GM12874 (cell line): ENCODE results near the gene ABCB11.

Source experiments
- TF ChIP-seq, protein P1 (sequence below): IDR thresholded peaks from 2 replicates; pipeline ENCODE4 v1.5.1; 2011; ENCODE audit warnings: low read depth, mild to moderate bottlenecking, control low read depth, low read length, moderate library complexity; ENCODE audit not compliant: insufficient read depth

The ABCB11 gene

DNA sequence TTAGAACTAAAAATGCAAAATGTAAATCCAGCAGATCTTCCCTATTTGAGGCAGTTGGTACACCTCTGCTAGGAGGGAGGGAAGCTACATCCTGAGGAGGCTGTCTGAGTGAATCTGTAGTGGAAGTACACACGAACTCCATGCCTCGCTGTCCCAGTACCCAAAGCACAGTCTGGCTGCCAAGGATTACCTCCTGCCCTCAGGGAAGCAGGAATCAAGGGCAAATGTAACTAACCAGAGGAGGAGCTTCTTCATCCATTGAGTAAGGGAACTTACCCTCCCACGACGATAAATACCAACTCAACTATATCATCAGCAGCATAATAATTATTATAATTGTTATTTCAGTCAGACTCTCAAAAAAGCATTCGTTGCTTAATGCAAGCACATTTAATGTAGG is 40.3 kb upstream of the ABCB11 start:
- TF ChIP-seq, protein P1, sequence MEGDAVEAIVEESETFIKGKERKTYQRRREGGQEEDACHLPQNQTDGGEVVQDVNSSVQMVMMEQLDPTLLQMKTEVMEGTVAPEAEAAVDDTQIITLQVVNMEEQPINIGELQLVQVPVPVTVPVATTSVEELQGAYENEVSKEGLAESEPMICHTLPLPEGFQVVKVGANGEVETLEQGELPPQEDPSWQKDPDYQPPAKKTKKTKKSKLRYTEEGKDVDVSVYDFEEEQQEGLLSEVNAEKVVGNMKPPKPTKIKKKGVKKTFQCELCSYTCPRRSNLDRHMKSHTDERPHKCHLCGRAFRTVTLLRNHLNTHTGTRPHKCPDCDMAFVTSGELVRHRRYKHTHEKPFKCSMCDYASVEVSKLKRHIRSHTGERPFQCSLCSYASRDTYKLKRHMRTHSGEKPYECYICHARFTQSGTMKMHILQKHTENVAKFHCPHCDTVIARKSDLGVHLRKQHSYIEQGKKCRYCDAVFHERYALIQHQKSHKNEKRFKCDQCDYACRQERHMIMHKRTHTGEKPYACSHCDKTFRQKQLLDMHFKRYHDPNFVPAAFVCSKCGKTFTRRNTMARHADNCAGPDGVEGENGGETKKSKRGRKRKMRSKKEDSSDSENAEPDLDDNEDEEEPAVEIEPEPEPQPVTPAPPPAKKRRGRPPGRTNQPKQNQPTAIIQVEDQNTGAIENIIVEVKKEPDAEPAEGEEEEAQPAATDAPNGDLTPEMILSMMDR = no peak

GRCh38 chr2:169069833-169070232 is 38.7 kb upstream of the ABCB11 start:
- TF ChIP-seq, protein P1 = no peak

DNA sequence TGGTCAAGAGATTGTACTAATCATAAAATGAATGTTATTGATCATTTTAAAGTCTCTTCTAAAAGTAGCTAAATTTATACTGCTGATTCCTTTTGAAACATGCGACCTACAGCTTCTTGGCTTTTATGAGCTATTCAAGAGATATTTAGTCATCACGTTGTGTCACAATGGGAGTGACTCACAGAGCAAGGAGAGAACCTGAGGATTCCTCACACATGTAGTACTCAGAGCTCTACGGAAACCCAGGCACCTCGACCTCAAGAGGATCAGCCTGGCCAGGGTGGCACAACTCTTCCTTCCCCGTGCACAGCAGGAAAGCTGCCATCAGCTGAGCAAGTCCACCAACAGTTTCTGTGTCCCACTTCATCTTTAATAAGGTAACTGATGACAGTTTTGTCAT is 38.2 kb upstream of the ABCB11 start, which contains the start of gene DHRS9:
DHRS9 (plus strand) TSS at position 223 of the 400 bp plus-strand sequence. CDS start 12,019 bp downstream, outside the sequence.
- TF ChIP-seq, protein P1 = no peak

- TF ChIP-seq, protein P1 = no peak
Measured at GRCh38 chr2:169066897-169067296, 35.8 kb upstream of the ABCB11 start.

GRCh38 chr2:169065864-169066517 is 34.9 kb upstream of the ABCB11 start:
- TF ChIP-seq, protein P1 = no peak

DNA sequence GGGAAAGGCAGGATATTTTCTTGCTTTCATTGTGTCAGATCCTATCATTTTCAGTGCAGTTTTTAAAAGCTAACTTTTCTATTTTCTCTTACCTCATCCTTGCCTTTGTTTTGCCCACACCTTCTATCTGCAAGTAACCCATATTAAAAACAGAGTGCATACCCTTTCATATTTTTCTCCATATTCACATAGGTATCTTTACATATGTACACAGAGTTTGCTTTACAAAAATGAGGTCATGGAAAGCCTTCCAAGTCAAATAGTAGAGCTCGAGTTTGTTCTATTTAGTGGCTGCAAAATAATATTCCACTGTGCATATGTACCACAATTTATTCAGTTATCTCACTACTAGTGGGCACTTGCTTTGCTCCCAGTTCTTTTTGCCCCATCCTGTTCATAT is 34.3 kb upstream of the ABCB11 start:
- TF ChIP-seq, protein P1 = no peak

GRCh38 chr2:169050476-169051240 is 19.5 kb upstream of the ABCB11 start:
- TF ChIP-seq, protein P1 = no peak
